ENCODE measurements around the gene C2CD3.

DNA sequence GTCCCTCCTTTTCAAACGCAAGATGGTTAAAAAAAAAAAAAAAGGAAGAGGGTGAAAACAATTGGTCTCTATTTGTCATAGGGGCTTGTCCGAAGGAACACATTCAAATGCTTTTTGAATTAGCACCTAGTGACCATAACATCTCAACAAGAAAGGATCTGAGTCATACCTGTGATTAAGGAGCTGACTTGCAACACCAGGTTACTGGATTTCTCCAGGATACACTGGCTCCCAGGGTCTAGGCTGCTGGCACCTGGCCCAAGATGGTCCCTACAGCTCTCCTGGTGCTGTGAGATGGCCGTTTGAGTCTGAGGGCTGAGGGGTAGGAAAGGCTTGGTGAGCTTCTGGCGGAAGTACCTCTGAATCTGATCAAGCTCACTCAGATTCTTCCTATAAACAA, 133.5 kb downstream of the C2CD3 start:
- no peak for TF ChIP-seq CTCF (IDR thresholded peaks at IDR 0.05 in 8 of 11, conservative IDR thresholded peaks at IDR 0.05 in 3 of 11)
- no peak for TF ChIP-seq POLR2AphosphoS5 (IDR thresholded peaks at IDR 0.05)
